Stimulated activated CD4-positive, alpha-beta T cell treated with anti-CD3 and anti-CD28 coated beads, Interleukin-1b, Interleukin-23, amount 100 ng/mL, for 1 hour (primary cell): ENCODE data around the gene SUPV3L1.

Source experiments
- DNase-seq, 2 donors: peaks; one replicate each; pipeline ENCODE4 v3.0.0-alpha.2; 2020; ENCODE audit warnings: low read depth in 2 of 2

Gene SUPV3L1

DNA sequence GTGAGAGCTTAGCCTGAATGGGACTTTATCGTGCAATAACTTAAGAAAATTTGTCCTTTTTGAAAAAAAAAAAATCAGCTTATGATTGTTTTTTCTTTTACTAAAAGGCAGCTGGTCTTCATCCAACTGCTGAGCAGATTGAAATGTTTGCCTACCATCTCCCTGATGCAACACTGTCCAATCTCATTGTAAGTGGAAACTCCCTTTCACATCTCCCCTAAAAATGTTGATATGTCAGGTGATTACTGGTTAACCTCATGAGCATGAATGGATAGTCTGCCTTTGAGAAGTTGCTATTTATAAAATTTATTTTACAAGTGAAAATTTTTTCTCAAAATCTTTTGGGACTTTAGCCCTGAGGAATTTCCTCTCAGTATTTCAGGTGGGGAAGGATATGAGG lies 22.3 kb downstream of the SUPV3L1 start:
- DNase-seq = no peak

GRCh38 chr10:69208761-69209160 lies 28.7 kb downstream of the SUPV3L1 start:
- no peak for DNase-seq

GRCh38 chr10:69209787-69210484 lies 29.9 kb downstream of the SUPV3L1 start:
- no peak for DNase-seq

GRCh38 chr10:69211104-69211503 lies 31.1 kb downstream of the SUPV3L1 start:
- no peak for DNase-seq

GRCh38 chr10:69211524-69211923 lies 31.5 kb downstream of the SUPV3L1 start:
- no peak for DNase-seq

- no peak for DNase-seq
Observed at GRCh38 chr10:69213591-69214311, 33.7 kb downstream of the SUPV3L1 start.

- no peak for DNase-seq
Observed at GRCh38 chr10:69214666-69215131, 34.7 kb downstream of the SUPV3L1 start.

DNA sequence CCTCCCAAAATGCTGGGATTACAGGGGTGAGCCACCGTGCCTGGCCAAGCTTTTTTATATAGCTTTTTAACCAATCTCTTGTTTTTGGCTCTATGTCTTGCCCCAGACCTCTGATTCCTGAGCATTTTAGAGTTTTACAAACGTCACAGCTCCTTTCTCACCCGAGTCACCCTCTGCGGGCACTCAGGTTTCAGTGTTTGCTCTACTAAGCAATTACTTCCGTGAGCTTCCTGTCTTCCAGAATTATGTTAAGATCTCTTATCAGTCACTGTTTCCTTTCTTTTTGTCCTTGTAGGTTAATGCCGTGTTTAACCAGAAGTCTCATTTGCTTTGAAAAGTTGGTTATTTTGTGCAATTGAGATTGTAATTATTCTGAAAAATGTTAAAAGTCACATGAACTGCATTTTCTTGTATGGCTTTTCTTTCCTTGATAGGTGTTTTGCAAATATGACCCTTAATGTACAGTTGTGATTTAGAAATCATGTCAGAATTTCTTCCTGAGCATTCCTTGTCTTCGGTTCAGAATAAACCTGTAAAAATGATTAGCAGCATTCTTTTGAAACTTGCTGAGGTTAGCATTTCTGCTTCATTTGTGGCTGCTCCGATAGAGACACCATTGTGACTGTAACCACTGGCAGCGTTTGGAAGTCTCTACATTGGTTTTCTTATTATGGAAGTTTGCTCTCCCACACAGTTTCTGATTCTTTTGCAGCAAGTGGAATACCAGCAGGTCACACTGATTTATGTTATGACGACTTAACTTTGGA lies 35.6 kb downstream of the SUPV3L1 start:
- no peak for DNase-seq

DNA sequence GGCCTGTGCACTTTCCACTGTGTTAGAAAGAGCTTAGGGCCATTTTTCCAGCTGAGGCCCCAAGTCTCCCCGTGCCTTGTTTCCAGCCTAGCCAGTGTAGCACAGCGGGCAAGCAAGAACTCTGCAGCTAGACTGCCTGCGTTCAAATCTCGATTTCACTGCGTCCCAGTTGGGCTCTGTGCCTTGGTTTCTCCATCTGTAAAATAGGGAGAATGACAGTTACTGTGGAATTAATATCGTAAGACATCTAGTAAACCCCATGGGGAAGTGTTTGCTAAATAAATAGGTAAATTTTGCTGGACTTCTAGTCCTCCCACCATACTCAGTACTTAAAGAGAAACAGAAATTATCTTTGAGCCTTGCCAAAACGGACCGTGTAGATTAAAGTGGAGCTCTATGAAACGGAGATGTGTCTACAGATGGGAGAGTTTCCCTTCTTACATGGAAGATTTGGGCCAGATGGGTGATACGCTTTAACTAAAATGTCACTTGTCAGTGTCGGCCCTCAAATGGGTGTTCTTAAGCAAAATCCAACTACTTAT lies 36.6 kb downstream of the SUPV3L1 start:
- no peak for DNase-seq

DNA sequence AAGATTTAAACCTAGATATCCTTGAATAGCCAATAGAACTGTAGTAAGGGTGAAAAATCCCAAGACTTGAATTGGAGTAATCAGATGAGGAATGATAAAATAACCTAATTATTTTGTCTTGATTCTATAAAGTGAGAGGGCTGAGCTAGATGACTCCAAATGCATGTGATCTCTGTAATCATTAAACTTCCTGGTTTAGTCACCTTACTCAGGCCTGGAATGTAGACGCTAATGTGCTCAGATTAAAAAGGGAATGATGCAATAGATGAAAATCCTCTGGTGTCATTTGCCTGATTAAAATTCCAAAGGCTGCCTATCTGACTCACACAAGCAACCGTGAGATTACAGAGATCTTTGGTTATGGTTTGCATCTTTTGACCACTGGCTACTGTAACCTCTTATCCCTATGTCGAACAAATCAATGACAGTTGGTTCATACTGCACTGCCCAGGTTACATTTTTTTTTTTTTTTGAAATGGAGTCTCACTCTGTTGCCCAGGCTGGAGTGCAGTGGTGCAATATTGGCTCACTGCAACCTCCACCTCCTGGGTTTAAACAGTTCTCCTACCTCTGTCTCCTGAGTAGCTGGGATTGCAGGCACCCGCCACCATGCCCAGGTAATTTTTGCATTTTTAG lies 37.2 kb downstream of the SUPV3L1 start:
- no peak for DNase-seq

- DNase-seq = no peak
Observed at GRCh38 chr10:69218831-69219230, 38.8 kb downstream of the SUPV3L1 start.

DNA sequence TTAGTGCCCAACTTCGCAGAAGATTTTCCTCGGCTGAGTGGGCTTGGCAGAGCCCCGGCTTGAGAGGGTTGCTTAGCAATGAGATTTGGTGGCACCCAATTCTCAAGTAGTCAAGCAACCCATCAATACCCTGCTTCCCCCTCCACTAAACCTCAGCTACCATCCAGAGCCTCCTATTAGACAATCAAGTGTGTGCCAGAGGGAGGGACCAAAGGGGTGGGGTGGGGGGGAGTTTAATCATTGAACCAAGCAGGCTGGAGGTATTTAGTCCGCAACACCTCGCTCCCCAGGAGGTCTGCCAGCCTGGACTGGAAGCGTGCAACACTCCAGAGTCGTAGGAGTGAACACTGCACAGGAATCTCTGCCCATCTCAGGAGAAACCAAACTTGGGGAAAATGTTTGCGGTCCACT lies 40.0 kb downstream of the SUPV3L1 start, which contains the start of gene HKDC1:
Gene HKDC1, plus strand, starts transcription at position 292 of the 411 bp plus-strand sequence. Its CDS starts 104 bp downstream, at position 396.
- DNase-seq = no peak

GRCh38 chr10:69220507-69220906 lies 40.5 kb downstream of the SUPV3L1 start:
- DNase-seq = no peak

GRCh38 chr10:69222157-69223027 lies 42.4 kb downstream of the SUPV3L1 start:
- DNase-seq = peak in 1 of 2 donors; percentile 46

DNA sequence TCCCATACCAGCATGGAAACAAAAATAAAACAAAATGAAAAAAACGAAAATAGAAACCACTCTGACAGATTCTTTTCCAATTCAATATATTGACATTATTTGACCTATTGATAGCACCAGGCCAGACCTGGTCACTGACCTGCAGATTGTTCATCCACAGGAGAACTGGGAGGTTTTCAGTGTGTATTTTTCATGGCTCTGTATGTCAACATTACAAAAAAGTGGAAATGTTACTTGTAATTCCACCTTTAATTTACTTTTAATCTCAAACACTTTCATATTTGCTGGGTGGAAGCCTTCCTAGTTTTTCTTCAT lies 43.0 kb downstream of the SUPV3L1 start:
- no peak for DNase-seq

- no peak for DNase-seq
Observed at GRCh38 chr10:69224862-69225657, 45.0 kb downstream of the SUPV3L1 start.

DNA sequence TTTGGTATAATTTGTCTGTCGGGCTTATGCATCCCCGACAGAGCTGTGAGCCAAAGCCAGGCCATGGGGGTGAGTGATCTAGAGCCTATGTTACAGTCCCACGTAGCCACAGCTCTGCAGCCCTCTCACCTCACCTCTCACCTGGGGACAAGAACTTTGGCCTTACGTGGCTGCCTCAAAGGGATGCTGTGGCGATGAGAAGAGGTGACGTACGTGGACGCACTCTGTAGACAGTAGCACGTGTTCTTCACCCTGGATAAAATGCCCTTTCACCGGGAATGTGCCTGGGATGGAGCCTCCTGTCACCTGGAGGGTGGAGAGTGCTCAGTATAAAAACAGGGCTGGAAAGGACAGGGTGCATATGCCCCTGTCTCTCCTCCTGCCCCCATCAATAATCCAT lies 45.6 kb downstream of the SUPV3L1 start:
- no peak for DNase-seq

DNA sequence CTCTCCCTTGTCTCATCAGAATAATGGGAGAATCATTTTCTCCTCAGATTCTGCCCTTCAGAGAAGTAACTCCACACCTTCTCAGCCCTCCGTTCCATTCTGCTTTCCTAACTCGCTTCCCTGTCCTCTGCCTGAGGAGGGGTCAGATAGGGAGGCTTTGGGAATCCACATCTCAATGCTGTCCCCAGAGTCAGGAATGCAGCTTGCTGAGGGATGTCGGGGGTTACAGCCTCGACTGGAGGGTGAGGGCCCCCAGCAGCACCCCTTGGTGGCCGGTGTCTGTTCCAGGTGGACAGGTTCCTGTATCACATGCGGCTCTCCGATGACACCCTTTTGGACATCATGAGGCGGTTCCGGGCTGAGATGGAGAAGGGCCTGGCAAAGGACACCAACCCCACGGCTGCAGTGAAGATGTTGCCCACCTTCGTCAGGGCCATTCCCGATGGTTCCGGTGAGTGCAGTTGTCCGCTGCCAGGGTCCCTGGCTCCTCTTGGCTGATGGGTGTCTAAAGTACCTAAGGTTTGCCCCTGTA lies 47.0 kb downstream of the SUPV3L1 start:
- DNase-seq = no peak

DNA sequence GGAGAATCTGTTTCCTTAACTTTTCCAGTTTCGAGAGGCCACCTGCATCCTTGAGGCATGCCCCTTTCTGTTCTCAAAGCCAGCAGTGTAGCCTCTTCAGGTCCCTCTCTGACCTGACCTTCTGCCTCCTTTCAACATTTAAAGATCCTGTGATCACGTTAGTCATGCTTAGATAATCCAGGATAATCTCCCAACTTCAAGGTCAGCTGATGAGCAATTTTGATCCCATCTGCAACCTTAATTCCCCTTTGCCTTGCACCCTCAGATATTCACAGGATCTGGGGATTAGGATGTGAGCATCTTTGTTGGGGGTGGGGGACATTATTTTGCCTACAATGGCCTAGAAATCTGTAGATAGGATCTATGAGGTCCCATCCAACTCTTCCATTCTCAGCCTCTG lies 48.1 kb downstream of the SUPV3L1 start:
- no peak for DNase-seq

DNA sequence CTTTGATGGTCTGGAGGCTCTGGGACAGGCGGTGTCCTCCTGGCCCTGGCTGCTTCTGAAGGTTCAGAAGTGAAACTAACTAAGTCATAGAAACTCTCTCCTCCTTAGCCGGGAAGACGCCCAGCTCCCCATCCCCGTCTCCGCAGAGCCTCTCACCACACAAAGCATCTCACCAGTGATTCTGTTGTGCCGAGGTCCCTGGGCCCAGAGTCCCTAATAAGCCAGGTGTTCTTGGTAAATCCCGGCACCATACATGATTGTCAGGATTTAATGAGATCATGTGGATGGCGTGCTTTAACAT lies 49.5 kb downstream of the SUPV3L1 start:
- no peak for DNase-seq
